GM12873 (cell line): Measurements from ENCODE around the gene ZNF644.

Experiments used
- TF ChIP-seq, protein P1 (sequence below): IDR thresholded peaks from 2 replicates; pipeline ENCODE4 v1.5.1; 2012; ENCODE audit warnings: low read depth, mild to moderate bottlenecking, moderate library complexity, low read length, control low read depth; ENCODE audit not compliant: insufficient read depth; ENCODE audit errors: missing control alignments

ZNF644 gene

DNA sequence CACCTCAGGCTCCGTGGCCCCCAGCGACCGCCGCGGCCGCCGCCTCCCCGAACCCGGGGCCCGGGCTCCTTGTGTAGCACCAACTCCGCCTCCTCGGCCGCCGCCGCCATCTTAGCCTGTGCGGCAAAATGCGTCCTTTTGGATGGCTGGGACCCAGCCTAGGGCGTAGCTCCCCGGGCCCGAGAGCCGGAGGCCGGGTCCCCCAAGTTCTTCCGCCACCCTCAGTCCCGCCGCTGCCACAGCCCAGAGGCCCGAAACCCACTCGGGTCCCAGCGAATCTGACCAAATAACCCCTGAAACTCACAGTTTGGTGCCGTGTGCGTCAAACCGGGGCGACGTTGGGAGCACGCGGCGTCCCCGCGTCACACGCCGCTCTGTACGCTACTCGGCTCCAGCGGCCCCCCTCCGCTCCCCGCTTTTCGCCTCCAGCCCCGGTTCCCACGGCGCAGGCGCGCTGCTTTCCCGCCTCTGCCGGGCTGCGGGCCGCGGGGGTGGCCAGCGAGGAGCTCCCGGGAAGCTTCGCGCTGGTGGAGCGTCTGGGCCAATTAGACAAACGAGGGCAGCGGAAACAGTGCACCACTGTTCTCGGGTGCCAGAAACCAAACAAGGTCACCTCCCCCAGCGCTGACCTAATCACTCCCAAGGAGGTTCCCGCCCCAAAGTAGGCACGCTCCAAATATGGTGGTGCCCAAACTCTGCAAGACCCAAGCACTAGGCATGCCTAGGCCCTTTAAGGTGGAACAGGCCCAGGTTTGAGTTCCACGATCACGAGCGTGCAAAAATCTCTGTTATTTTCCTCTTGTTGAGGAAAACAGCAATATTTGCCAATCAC is at the start of gene ZNF644:
Gene ZNF644 (minus strand): TSS at position 350 of the 832 bp plus-strand sequence. CDS start 39,682 bp downstream, outside the sequence.
- TF ChIP-seq, protein P1, sequence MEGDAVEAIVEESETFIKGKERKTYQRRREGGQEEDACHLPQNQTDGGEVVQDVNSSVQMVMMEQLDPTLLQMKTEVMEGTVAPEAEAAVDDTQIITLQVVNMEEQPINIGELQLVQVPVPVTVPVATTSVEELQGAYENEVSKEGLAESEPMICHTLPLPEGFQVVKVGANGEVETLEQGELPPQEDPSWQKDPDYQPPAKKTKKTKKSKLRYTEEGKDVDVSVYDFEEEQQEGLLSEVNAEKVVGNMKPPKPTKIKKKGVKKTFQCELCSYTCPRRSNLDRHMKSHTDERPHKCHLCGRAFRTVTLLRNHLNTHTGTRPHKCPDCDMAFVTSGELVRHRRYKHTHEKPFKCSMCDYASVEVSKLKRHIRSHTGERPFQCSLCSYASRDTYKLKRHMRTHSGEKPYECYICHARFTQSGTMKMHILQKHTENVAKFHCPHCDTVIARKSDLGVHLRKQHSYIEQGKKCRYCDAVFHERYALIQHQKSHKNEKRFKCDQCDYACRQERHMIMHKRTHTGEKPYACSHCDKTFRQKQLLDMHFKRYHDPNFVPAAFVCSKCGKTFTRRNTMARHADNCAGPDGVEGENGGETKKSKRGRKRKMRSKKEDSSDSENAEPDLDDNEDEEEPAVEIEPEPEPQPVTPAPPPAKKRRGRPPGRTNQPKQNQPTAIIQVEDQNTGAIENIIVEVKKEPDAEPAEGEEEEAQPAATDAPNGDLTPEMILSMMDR: no peak

DNA sequence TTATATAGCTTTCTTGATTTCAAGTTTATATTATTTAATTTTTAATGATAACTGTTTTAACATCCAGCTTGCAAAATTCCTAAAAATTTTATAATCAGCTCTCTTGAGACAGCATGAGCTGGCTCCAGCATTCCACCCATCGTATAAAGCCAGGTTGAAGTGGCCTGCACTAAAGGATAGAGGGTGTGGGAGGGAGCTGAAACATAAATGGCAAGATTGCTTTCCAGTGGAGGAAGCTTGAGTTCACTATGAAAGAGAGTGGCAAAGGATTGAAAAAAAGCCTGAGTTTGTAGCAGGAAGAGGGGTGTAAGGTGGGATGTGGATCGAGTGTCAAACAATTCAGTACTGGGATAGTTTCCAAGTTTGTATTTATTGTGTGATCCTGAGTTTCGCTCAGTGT is 48.5 kb upstream of the ZNF644 start:
- TF ChIP-seq, protein P1: no peak

DNA sequence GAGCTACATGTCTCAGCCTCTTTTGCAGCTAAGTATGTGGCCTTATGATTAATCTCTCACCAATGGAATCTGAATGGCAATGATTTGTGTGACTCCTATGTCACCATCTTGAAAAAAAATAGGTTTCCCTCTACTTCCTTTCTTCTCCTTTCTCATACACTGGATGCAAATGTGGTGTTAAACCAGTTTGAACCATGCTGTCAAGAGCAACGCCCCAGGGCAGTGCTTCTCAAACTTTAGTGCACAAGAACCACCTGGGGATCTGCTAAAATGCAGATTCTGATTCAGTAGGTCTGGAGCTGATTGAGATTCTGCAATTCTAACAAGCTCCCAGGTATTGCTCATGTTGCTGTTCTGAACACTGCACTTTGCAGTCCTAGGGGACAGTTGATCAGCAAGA is 44.7 kb upstream of the ZNF644 start:
- TF ChIP-seq, protein P1: no peak

DNA sequence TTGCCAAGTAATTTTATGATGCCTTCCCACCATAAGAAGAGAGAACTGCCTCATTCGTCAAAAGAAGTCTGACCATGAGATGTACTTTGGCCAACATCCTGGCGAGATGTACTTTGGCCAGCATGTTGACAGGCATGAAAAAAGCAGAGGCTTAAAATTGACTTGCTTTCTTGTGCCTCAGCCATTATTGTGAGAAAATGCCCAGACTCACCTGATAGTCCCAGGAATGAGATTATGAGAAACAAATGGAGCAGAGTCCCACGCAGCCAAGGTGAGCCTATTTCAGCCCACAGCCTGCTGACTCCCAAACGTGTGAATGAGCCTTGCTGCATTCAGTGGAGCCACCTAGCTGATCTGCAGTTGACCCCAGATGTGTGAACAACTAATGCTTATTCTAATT is 43.5 kb upstream of the ZNF644 start:
- TF ChIP-seq, protein P1: no peak

DNA sequence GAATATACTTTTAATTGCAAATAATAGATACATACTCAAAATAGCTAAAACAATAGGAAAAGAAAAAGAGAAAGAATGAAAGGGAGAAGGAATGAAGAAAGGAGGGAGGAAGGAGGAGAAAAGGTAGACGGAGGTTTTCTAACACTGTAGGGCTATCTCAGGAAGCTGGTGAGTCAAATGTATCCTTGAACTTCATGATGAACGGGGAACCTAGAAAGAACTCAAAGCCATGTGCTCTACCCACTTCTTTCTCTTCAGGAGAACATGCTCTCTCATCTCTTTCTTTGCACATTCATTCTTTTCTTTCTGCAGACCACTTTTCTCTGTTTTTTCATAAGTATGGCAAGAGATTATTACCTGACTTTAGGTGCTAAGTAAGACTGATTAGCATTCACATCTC is 37.3 kb upstream of the ZNF644 start:
- TF ChIP-seq, protein P1: no peak

DNA sequence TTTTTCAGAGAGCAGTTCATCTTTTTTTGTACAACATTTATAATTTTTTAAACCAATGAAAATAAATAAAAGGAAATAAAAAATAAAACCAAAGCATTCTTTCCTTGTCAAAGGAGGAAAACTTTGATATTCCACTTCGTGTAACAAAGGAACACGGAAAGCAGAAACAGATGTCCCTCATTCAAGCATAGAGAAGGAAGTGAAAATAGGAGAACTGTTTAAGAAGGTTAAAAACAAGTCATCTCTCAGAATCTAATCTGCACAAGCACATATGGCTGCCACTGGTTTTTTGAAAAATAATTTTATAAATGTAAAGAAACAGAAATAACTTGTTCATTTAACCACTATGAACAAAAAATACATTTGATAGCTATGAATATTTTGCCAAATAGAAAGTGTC is 35.9 kb upstream of the ZNF644 start:
- TF ChIP-seq, protein P1: no peak

DNA sequence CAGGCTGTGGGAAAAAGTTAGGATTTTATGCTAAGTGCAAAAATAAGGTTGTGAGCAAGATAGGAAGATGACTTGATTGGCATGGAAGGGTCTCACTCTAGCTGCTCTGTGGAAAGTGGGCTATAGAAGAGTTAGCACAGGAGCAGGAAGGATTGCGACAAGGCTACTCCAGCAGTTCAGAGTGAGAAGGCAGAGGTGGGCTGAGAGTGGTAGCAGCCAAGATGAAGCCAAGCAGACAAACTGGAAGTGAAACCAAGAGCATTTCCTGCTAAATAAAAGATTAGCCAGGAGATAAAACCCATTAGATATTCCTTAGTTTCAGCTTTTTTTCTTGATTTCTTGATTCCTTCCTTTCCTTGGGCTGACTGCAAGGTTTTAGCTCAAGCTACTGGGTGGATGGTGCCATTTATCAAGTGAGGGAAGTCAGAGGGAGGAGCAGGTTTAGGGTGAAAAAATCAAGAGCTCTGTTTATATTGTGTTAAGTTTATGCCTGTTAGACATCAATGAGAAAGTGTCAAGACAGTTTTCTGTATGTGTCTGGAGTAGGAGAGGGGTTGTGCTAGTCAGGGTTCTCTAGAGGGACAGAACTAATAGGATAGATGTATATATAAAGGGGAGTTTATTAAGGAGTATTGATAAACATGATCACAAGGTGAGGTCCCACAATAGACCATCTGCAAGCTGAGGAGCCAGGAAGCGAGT is 33.1 kb upstream of the ZNF644 start:
- TF ChIP-seq, protein P1: no peak
